Naive thymus-derived CD4-positive, alpha-beta T cell (primary cell): Measurements from ENCODE around the gene TNC. TPM values are rescaled to one million over a fixed set of nuclear protein-coding genes. Genes with fewer than 3 reads are reported as not detected.
A peak's percentile ranks its signal among the peaks of the same experiment; 100 is the strongest.

ENCODE experiments used
- ATAC-seq: fragments of 150-1000 bp; cut with Tn5 transposase; 2 replicates; pipeline ENCODE4 v1.10.0; 2021; ENCODE audit warnings: mild to moderate bottlenecking, moderate library complexity
- CTCF ChIA-PET: fragments of 350-600 bp; sonication (Branson Sonifier 250); formaldehyde crosslinking; loops from one replicate; lab custom pipeline; 2021; ENCODE audit warnings: antibody characterized with exemption; lab: Charles Lee
- POLR2A ChIA-PET: fragments of 350-600 bp; sonication (Branson Sonifier 250); formaldehyde crosslinking; loops from one replicate; lab custom pipeline; 2021; ENCODE audit warnings: antibody characterized with exemption, inconsistent platforms; lab: Charles Lee
- DNase-seq, 9 donors: peaks; one replicate each; pipeline versions ENCODE4 v3.0.0 to v3.0.0-alpha.2; 2020 to 2022; ENCODE audit warnings: mixed read lengths in 1 of 9
- H3K27ac ChIP-seq: one replicate; pipeline ENCODE4 v1.7.0; 2013; ENCODE audit warnings: mild to moderate bottlenecking, low read depth, low read length, moderate library complexity
- H3K27me3 ChIP-seq, 2 donors: one replicate each; pipeline ENCODE4 v1.7.0; 2013; ENCODE audit warnings: low read length in 2 of 2, mild to moderate bottlenecking in 2 of 2, moderate library complexity in 2 of 2; ENCODE audit not compliant: control insufficient read depth in 2 of 2, insufficient read depth in 2 of 2
- H3K36me3 ChIP-seq, 3 experiments: 1 replicate in 2 of 3; 2 replicates in 1 of 3; pipeline ENCODE4 v1.7.0; 2013; ENCODE audit warnings: low read length in 3 of 3, mild to moderate bottlenecking in 3 of 3, moderate library complexity in 1 of 3; ENCODE audit not compliant: insufficient read depth in 3 of 3, control insufficient read depth in 2 of 3
- H3K4me1 ChIP-seq, 2 donors: one replicate each; pipeline ENCODE4 v1.7.0; 2013; ENCODE audit warnings: low read length in 2 of 2, mild to moderate bottlenecking in 2 of 2, moderate library complexity in 1 of 2; ENCODE audit not compliant: control insufficient read depth in 2 of 2, insufficient read depth in 2 of 2
- H3K4me3 ChIP-seq: 2 replicates; pipeline ENCODE4 v1.7.0; 2013; ENCODE audit warnings: mild to moderate bottlenecking, low read length
- H3K9me3 ChIP-seq, 3 experiments: 1 replicate in 2 of 3; 2 replicates in 1 of 3; pipeline ENCODE4 v1.7.0; 2013; ENCODE audit warnings: low read length in 3 of 3; ENCODE audit not compliant: control insufficient read depth in 2 of 3
- H3K27ac Mint-ChIP-seq, 9 donors: one replicate each; pipeline ENCODE4 v1.8.0; 2020 to 2022; ENCODE audit warnings: mixed read lengths in 9 of 9, mild to moderate bottlenecking in 8 of 9, moderate library complexity in 5 of 9, inconsistent platforms in 2 of 9
- H3K27me3 Mint-ChIP-seq, 5 donors: one replicate each; pipeline ENCODE4 v1.8.0; 2021 to 2022; ENCODE audit warnings: mixed read lengths in 5 of 5, mild to moderate bottlenecking in 1 of 5
- H3K36me3 Mint-ChIP-seq, 5 donors: one replicate each; pipeline ENCODE4 v1.8.0; 2020 to 2022; ENCODE audit warnings: mixed read lengths in 5 of 5, mild to moderate bottlenecking in 3 of 5, inconsistent platforms in 1 of 5
- H3K4me1 Mint-ChIP-seq, 7 donors: one replicate each; pipeline ENCODE4 v1.8.0; 2020 to 2022; ENCODE audit warnings: mixed read lengths in 7 of 7, mild to moderate bottlenecking in 3 of 7, inconsistent platforms in 1 of 7
- H3K4me3 Mint-ChIP-seq, 10 donors: one replicate each; pipeline ENCODE4 v1.8.0; 2020 to 2022; ENCODE audit warnings: mild to moderate bottlenecking in 10 of 10, mixed read lengths in 10 of 10, moderate library complexity in 6 of 10, inconsistent platforms in 2 of 10
- H3K9me3 Mint-ChIP-seq, 11 donors: one replicate each; pipeline ENCODE4 v1.8.0; 2020 to 2022; ENCODE audit warnings: mixed read lengths in 11 of 11, mild to moderate bottlenecking in 4 of 11, inconsistent platforms in 1 of 11, moderate library complexity in 1 of 11
- intact Hi-C, 2 donors: fragments of 100-400 bp; cut with micrococcal nuclease; formaldehyde crosslinking; loops; one replicate each; pipeline ENCODE4 v1.15.1; 2023
- polyA plus RNA-seq, 2 donors: library from polyadenylated mRNA; unstranded; fragments of 300-500 nt; fragmentation: Illumina TruSeq; gene quantifications; one replicate each; pipeline ENCODE4 v1.2.3, GENCODE V29; 2021
- total RNA-seq, 6 experiments: library from RNA in 5 of 6; stranded (reverse) in 5 of 6; gene quantifications; 1 replicate in 5 of 6; 2 replicates in 1 of 6; pipeline ENCODE4 v1.2.3 and lab custom pipeline; 2021 to 2026

TNC gene
- total and polyA plus RNA-seq, 7 experiments from 2014 or later, result 0.22 TPM; not detected in 6

GRCh38 chr9:115098226-115098965, 19.6 kb downstream of the TNC start:
- Mint-ChIP-seq H3K4me1 (no peaks in the 10 kb centered on the region), H3K27me3 (peaks cover 20 to 29% (median 23%) of the 10 kb centered on the region in 5 donors), H3K9me3 (peaks cover 0 to 9% (median 2%) of the 10 kb centered on the region in 11 donors), H3K4me3 (no peak overlapping the region), H3K36me3 (no peaks in the 10 kb centered on the region), H3K27ac (no peak overlapping the region)
- Histone ChIP-seq H3K36me3 (no peaks in the 10 kb centered on the region), H3K9me3 (no peaks in the 10 kb centered on the region), H3K27ac (no peak overlapping the region), H3K4me3 (no peak overlapping the region), H3K27me3 (no peaks in the 10 kb centered on the region), H3K4me1 (no peaks in the 10 kb centered on the region)
- intact Hi-C loops, result no loop called here
- ATAC-seq, result no peak
- ChIA-PET CTCF (no interaction called here), POLR2A (no interaction called here)
- DNase-seq, result no peak

GRCh38 chr9:115093520-115093919, 24.4 kb downstream of the TNC start:
- intact Hi-C loops, result no loop called here
- H3K27me3 ChIP-seq, result no peaks in the 10 kb centered on the region
- ATAC-seq, result no peak
- H3K36me3 ChIP-seq, result no peaks in the 10 kb centered on the region
- ChIA-PET CTCF (no interaction called here), POLR2A (no interaction called here)
- Mint-ChIP-seq H3K9me3 (peaks cover 0 to 8% (median 2%) of the 10 kb centered on the region in 11 donors), H3K4me3 (no peak overlapping the region), H3K36me3 (no peaks in the 10 kb centered on the region), H3K27ac (no peak overlapping the region), H3K4me1 (no peaks in the 10 kb centered on the region), H3K27me3 (peaks cover 20 to 43% (median 29%) of the 10 kb centered on the region in 5 donors)
- H3K4me3 ChIP-seq, result no peak overlapping the region
- H3K9me3 ChIP-seq, result no peaks in the 10 kb centered on the region
- H3K4me1 ChIP-seq, result no peaks in the 10 kb centered on the region
- DNase-seq, result no peak
- H3K27ac ChIP-seq, result no peak overlapping the region

- peaks cover 0 to 8% (median 2%) of the 10 kb centered on the region in 11 donors for H3K9me3 Mint-ChIP-seq
- no peaks in the 10 kb centered on the region for H3K36me3 Mint-ChIP-seq
- no peak overlapping the region for H3K4me3 Mint-ChIP-seq
- H3K27me3 ChIP-seq, result no peaks in the 10 kb centered on the region
- no peak for DNase-seq
- no peak overlapping the region for H3K27ac Mint-ChIP-seq
- intact Hi-C loops, result no loop called here
- H3K4me1 ChIP-seq, result no peaks in the 10 kb centered on the region
- POLR2A ChIA-PET, result no interaction called here
- H3K27me3 Mint-ChIP-seq, result peaks cover 5 to 34% (median 16%) of the 10 kb centered on the region in 5 donors
- H3K4me3 ChIP-seq, result no peak overlapping the region
- CTCF ChIA-PET, result no interaction called here
- no peak for ATAC-seq
- no peaks in the 10 kb centered on the region for H3K4me1 Mint-ChIP-seq
- no peaks in the 10 kb centered on the region for H3K9me3 ChIP-seq
- no peaks in the 10 kb centered on the region for H3K36me3 ChIP-seq
- no peak overlapping the region for H3K27ac ChIP-seq
These were observed 27.5 kb downstream of the TNC start for GRCh38 chr9:115090486-115090885.

- CTCF ChIA-PET, result interaction anchor here (0.6 to 1.0 kb wide), 2 partner anchors 9 to 1778 kb away, joined by 3 read pairs; no protein-coding TSS in a partner anchor
- Histone ChIP-seq H3K4me3 (no peak overlapping the region), H3K4me1 (no peaks in the 10 kb centered on the region), H3K9me3 (no peaks in the 10 kb centered on the region), H3K27me3 (no peaks in the 10 kb centered on the region), H3K36me3 (no peaks in the 10 kb centered on the region), H3K27ac (no peak overlapping the region)
- Mint-ChIP-seq H3K4me3 (no peak overlapping the region), H3K27me3 (peaks cover 0 to 24% (median 11%) of the 10 kb centered on the region in 5 donors), H3K4me1 (no peaks in the 10 kb centered on the region), H3K9me3 (no peaks in the 10 kb centered on the region), H3K36me3 (no peaks in the 10 kb centered on the region), H3K27ac (no peak overlapping the region)
- ATAC-seq (no peak), DNase-seq (no peak)
- intact Hi-C loops, result no loop called here
- POLR2A ChIA-PET, result no interaction called here
These were observed 29.1 kb downstream of the TNC start for GRCh38 chr9:115088860-115089259.

- ChIA-PET POLR2A (no interaction called here), CTCF (no interaction called here)
- H3K27ac Mint-ChIP-seq, result no peak overlapping the region
- no peak overlapping the region for H3K4me3 Mint-ChIP-seq
- no peak for ATAC-seq
- no peak for DNase-seq
- H3K27me3 Mint-ChIP-seq, result peaks cover 0 to 20% (median 6%) of the 10 kb centered on the region in 5 donors
- Histone ChIP-seq H3K27me3 (no peaks in the 10 kb centered on the region), H3K4me3 (no peak overlapping the region), H3K36me3 (no peaks in the 10 kb centered on the region), H3K9me3 (no peaks in the 10 kb centered on the region), H3K27ac (no peak overlapping the region), H3K4me1 (no peaks in the 10 kb centered on the region)
- no peaks in the 10 kb centered on the region for H3K36me3 Mint-ChIP-seq
- H3K9me3 Mint-ChIP-seq, result no peaks in the 10 kb centered on the region
- intact Hi-C loops, result no loop called here
- no peaks in the 10 kb centered on the region for H3K4me1 Mint-ChIP-seq
These were observed 31.1 kb downstream of the TNC start for GRCh38 chr9:115086886-115087285.

GRCh38 chr9:115086461-115086860, 31.5 kb downstream of the TNC start:
- H3K4me1 Mint-ChIP-seq, result no peaks in the 10 kb centered on the region
- no peaks in the 10 kb centered on the region for H3K36me3 ChIP-seq
- H3K27ac ChIP-seq, result no peak overlapping the region
- H3K9me3 ChIP-seq, result no peaks in the 10 kb centered on the region
- no peaks in the 10 kb centered on the region for H3K36me3 Mint-ChIP-seq
- no peaks in the 10 kb centered on the region for H3K9me3 Mint-ChIP-seq
- POLR2A ChIA-PET, result no interaction called here
- ATAC-seq (peak; percentile 14), DNase-seq (no peak)
- no peak overlapping the region for H3K4me3 Mint-ChIP-seq
- peaks cover 0 to 18% (median 6%) of the 10 kb centered on the region in 5 donors for H3K27me3 Mint-ChIP-seq
- no peak overlapping the region for H3K27ac Mint-ChIP-seq
- H3K4me3 ChIP-seq, result no peak overlapping the region
- no peaks in the 10 kb centered on the region for H3K27me3 ChIP-seq
- CTCF ChIA-PET, result no interaction called here
- intact Hi-C loops, result no loop called here
- H3K4me1 ChIP-seq, result no peaks in the 10 kb centered on the region

GRCh38 chr9:115085773-115086377, 32.1 kb downstream of the TNC start:
- Mint-ChIP-seq H3K27ac (no peak overlapping the region), H3K27me3 (peaks cover 0 to 18% (median 6%) of the 10 kb centered on the region in 5 donors), H3K4me1 (no peaks in the 10 kb centered on the region), H3K36me3 (no peaks in the 10 kb centered on the region), H3K4me3 (no peak overlapping the region), H3K9me3 (no peaks in the 10 kb centered on the region)
- intact Hi-C loops, result no loop called here
- DNase-seq (no peak), ATAC-seq (no peak)
- no peak overlapping the region for H3K27ac ChIP-seq
- POLR2A ChIA-PET, result no interaction called here
- H3K27me3 ChIP-seq, result no peaks in the 10 kb centered on the region
- H3K4me3 ChIP-seq, result no peak overlapping the region
- no peaks in the 10 kb centered on the region for H3K4me1 ChIP-seq
- H3K36me3 ChIP-seq, result no peaks in the 10 kb centered on the region
- CTCF ChIA-PET, result no interaction called here
- H3K9me3 ChIP-seq, result no peaks in the 10 kb centered on the region
